ENCODE measurements around the gene CASTOR2. TPM values are rescaled to one million over a fixed set of nuclear protein-coding genes. Genes with fewer than 3 reads are reported as not detected.

The CASTOR2 gene
- total and polyA plus RNA-seq, 12 donors: 0.47 to 48.4 (median 17.3) TPM

DNA sequence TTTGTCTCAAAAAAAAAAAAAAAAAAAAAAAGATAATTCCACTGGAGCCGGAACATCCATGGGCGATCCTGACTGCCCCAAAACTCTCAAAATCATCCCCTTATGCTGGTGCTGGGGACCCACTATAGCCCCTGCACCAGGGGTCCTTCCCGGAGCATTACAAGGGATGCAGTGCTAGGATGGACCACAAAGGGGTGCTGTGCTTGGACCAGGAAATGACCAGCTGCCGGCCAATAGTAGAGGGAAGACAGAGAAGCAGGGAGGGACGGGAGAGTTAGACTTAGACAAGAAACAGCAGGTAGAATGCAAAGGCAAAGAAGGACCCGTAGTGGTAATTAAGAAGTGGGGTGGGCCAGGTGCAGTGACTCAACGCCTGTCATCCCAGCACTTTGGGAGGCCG, 68.6 kb downstream of the CASTOR2 start:
- Histone ChIP-seq H3K4me3 (no peak overlapping the region), H3K36me3 (replicated peaks in 1 of 2) (no peaks in the 10 kb centered on the region), H3K27me3 (no peaks in the 10 kb centered on the region), H3K4me1 (replicated peaks in 1 of 2) (no peaks in the 10 kb centered on the region), H3K27ac (no peak overlapping the region), H3K9me3 (replicated peaks in 1 of 3) (no peaks in the 10 kb centered on the region)
- no peak for DNase-seq
- 72 to 78% (median 73%) methylated on average over 8 of the region's 8 CpGs for WGBS, 4 donors
- no peak for TF ChIP-seq POLR2A (IDR thresholded peaks at IDR 0.05)
- TF ChIP-seq, protein P1, sequence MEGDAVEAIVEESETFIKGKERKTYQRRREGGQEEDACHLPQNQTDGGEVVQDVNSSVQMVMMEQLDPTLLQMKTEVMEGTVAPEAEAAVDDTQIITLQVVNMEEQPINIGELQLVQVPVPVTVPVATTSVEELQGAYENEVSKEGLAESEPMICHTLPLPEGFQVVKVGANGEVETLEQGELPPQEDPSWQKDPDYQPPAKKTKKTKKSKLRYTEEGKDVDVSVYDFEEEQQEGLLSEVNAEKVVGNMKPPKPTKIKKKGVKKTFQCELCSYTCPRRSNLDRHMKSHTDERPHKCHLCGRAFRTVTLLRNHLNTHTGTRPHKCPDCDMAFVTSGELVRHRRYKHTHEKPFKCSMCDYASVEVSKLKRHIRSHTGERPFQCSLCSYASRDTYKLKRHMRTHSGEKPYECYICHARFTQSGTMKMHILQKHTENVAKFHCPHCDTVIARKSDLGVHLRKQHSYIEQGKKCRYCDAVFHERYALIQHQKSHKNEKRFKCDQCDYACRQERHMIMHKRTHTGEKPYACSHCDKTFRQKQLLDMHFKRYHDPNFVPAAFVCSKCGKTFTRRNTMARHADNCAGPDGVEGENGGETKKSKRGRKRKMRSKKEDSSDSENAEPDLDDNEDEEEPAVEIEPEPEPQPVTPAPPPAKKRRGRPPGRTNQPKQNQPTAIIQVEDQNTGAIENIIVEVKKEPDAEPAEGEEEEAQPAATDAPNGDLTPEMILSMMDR (IDR thresholded peaks at IDR 0.05): peak in 1 of 6 experiments; percentile 8
- intact Hi-C loops (cut with DNase I): no loop called here

DNA sequence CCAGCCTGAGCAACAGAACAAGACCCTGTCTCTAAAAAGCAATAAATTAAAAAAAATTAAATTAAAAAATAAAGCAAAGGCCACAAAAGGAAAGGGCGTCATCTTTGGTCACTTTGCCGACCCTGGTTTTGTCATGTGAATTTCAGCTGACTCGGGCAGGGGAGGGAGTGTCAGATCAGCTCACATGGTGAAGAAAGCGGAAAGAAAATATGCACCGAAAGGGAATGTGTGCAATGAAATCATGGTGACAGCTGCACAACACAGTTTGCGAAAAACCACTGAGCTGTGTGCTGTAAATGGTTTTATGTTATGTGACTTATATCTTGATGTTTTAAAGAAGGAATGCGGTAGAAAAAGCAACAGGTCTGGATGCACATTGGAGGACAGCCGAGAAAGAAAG, 69.3 kb downstream of the CASTOR2 start:
- no peaks in the 10 kb centered on the region for H3K4me1 ChIP-seq (replicated peaks in 1 of 2)
- no peak for DNase-seq
- H3K4me3 ChIP-seq: no peak overlapping the region
- TF ChIP-seq POLR2A (IDR thresholded peaks at IDR 0.05): no peak
- TF ChIP-seq, protein P1 (IDR thresholded peaks at IDR 0.05): no peak
- intact Hi-C loops (cut with DNase I): no loop called here
- no peak overlapping the region for H3K27ac ChIP-seq
- no peaks in the 10 kb centered on the region for H3K27me3 ChIP-seq
- no peaks in the 10 kb centered on the region for H3K9me3 ChIP-seq (replicated peaks in 1 of 3)
- no peaks in the 10 kb centered on the region for H3K36me3 ChIP-seq (replicated peaks in 1 of 2)
- 84 to 88% (median 86%) methylated on average over 8 of the region's 8 CpGs for WGBS, 4 donors

DNA sequence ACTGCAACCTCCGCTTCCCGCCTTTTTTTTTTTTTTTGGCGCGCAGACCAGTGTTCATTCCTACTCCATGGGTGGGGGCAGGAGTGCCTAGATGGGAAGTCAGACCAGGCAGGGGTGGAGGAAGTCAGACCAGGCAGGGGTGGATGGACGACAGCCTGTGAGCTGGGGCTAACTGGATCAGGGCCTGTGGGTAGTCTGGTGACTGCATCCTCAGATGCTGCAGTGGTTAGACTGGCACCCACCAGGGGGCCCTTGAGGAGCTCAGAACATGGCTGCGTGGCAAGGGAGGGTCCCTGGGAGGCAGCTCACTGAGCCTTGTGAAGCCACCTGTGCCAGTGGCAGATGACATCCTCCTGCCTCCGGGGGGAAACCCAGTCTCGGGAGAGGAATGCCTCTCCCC, 74.0 kb downstream of the CASTOR2 start:
- H3K4me3 ChIP-seq: no peak overlapping the region
- H3K27me3 ChIP-seq: no peaks in the 10 kb centered on the region
- H3K4me1 ChIP-seq (replicated peaks in 1 of 2): no peaks in the 10 kb centered on the region
- peaks cover 0 to 12% of the 10 kb centered on the region in 2 donors for H3K36me3 ChIP-seq (replicated peaks in 1 of 2)
- intact Hi-C loops (cut with DNase I): no loop called here
- TF ChIP-seq, protein P1 (IDR thresholded peaks at IDR 0.05): no peak
- no peak for TF ChIP-seq POLR2A (IDR thresholded peaks at IDR 0.05)
- no peaks in the 10 kb centered on the region for H3K9me3 ChIP-seq (replicated peaks in 1 of 3)
- DNase-seq: no peak
- no peak overlapping the region for H3K27ac ChIP-seq
- 79 to 86% (median 82%) methylated on average over 5 to 8 of the region's 8 CpGs for WGBS, 4 donors

DNA sequence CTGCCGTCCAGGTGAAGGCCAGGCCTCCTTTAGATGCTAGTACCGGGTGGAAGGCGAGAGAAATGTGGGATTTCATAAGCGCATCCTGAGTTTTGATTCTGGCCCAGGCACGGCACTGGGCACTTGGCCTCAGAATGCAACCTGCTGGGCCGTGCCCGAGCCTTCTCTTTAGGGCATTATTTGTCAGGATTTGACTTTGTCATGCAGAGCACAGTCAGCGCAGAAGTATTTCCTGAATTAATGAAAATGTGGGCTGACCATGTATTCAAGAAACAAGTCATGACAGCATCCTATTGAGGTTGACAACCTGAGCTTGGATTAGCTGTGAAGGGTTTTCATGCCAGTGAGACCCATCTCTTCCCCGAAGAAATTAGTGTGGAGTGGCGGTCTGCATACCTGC, 74.7 kb downstream of the CASTOR2 start:
- Histone ChIP-seq H3K36me3 (replicated peaks in 1 of 2) (peaks cover 0 to 18% of the 10 kb centered on the region in 2 donors), H3K27me3 (no peaks in the 10 kb centered on the region), H3K4me3 (no peak overlapping the region), H3K27ac (no peak overlapping the region), H3K9me3 (replicated peaks in 1 of 3) (no peaks in the 10 kb centered on the region), H3K4me1 (replicated peaks in 1 of 2) (no peaks in the 10 kb centered on the region)
- 88 to 92% (median 90%) methylated on average over 5 to 10 of the region's 10 CpGs for WGBS, 4 donors
- intact Hi-C loops (cut with DNase I): no loop called here
- no peak for DNase-seq
- TF ChIP-seq, protein P1 (IDR thresholded peaks at IDR 0.05): no peak
- no peak for TF ChIP-seq POLR2A (IDR thresholded peaks at IDR 0.05)

Data from adrenal gland (tissue), 12 donors.